ENCODE results near the gene CDH20.

GRCh38 chr18:61352611-61353010 lies 19.4 kb downstream of the CDH20 start:
- no peak for TF ChIP-seq CTCF (IDR thresholded peaks at IDR 0.05)
- no peak for TF ChIP-seq POLR2A (IDR thresholded peaks at IDR 0.05)
- no peak for TF ChIP-seq POLR2AphosphoS5 (IDR thresholded peaks at IDR 0.05)

Data from prostate gland (tissue), 2 donors.